HG02852 (cell line): ENCODE data around the gene GDF15.
"Not testable (repeated sequence)": the region's sequence is repeated elsewhere in the genome, so short reads cannot be mapped to it uniquely, and the experiment has no call there.

Experiments used
- ATAC-seq: cut with Tn5 transposase; IDR thresholded peaks from one replicate; pipeline ENCODE4 v1.9.1; 2021; ENCODE audit warnings: mild to moderate bottlenecking, moderate library complexity; ENCODE audit not compliant: unreplicated experiment

Gene GDF15

DNA sequence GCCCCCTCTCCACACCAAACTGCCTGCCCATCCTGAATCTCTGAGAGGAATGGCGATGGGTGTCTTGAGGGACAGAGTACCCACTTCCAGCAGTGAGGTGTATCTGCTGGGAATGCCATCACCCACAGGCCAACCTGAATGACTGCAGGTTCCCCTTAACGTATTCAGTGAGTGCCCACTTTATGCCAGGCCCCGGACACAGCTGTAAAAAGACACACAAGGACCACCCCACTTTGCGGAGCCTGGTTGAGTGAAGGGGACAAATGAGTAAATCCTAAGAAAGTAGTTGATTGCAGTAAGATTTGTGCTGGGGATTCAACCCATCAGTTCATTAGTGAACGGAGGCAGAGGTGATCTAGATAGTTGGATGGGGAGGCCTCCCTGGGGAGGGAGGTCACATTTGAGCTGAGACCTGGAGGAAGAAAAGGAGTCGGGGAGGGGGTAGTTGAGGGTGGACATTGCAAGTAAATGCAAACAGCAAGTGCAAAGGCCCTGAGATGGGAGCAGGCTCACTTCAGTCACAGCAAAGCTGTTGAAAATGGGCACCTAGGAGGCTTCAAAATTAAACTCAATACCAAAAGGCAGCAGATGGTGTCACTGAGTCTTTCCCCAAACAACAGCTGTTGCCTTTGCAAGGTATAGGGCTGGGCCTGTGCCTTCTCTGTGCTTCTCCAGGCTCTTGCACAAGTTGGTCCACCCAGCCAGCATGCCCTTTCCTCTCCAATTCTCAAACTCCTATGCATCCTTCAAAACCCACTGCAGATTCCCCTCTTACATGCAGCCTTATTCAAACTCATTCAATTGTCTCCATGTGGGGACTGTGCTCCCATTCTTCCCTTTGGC is 4.3 kb downstream of the GDF15 start:
- no peak for ATAC-seq

- no peak for ATAC-seq
Measured at GRCh38 chr19:18391509-18392075, 5.6 kb downstream of the GDF15 start.

- ATAC-seq = no peak
Measured at GRCh38 chr19:18392417-18392816, 6.5 kb downstream of the GDF15 start.

DNA sequence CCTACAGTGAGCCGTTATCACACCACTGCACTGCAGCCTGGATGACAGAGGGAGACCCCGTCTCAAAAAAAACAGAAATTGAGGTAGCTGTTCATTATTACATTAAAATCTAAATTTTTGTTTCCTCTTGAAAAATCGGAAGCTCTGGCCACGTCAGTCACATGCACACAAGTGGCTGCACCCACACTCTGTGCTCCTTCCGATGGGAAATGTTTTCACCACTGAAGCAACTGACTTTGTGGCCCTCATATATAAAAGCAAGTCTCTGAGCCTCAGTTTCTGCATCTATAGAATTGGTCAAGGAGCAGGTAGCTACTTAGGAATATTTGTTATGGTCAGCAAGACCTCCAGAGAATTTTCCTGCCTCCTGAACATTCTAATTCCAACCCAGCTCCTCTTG is 7.0 kb downstream of the GDF15 start:
- ATAC-seq = no peak

- ATAC-seq = no peak
Measured at GRCh38 chr19:18393836-18394235, 7.9 kb downstream of the GDF15 start.

GRCh38 chr19:18396471-18397241 is 10.7 kb downstream of the GDF15 start:
- ATAC-seq = no peak

- ATAC-seq = no peak
Measured at GRCh38 chr19:18397242-18398202, 11.6 kb downstream of the GDF15 start, which contains the start of gene LRRC25. Gene LRRC25, minus strand, starts transcription at chr19:18397622. Its CDS starts 659 bp downstream, at chr19:18396963.

- no peak for ATAC-seq
Measured at GRCh38 chr19:18399008-18399407, 13.1 kb downstream of the GDF15 start.

GRCh38 chr19:18401580-18402112 is 15.7 kb downstream of the GDF15 start:
- ATAC-seq = no peak

DNA sequence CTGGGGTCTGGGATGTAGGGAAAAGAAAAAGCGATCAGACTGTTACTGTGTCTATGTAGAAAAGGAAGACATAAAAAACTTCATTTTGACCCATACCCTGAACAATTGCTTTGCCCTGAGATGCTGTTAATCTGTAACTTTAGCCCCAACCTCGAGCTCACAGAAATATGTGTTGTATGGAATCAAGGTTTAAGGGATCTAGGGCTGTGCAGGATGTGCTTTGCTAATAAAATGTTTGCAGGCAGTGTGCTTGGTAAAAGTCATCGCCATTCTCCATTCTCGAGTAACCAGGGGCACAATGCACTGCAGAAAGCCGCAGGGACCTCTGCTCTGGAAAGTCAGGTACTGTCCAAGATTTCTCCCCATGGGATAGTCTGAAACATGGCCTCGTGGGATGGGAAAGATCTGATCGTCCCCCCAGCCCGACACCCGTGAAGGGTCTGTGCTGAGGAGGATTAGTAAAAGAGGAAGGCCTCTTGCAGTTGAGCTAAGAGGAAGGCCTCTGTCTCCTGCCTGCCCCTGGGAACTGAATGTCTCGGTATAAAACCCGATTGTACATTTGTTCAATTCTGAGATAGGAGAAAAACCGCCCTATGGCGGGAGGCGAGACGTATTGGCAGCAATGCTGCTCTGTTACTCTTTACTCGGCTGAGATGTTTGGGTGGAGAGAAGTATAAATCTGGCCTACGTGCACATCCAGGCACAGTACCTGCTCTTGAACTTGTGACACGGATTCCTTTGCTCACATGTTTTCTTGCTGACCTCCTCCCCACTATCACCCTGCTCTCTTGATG is 16.7 kb downstream of the GDF15 start:
- ATAC-seq = not testable (repeated sequence)

- ATAC-seq = not testable (repeated sequence)
Measured at GRCh38 chr19:18405754-18406153, 19.8 kb downstream of the GDF15 start.

GRCh38 chr19:18406749-18407148 is 20.8 kb downstream of the GDF15 start:
- ATAC-seq = no peak

DNA sequence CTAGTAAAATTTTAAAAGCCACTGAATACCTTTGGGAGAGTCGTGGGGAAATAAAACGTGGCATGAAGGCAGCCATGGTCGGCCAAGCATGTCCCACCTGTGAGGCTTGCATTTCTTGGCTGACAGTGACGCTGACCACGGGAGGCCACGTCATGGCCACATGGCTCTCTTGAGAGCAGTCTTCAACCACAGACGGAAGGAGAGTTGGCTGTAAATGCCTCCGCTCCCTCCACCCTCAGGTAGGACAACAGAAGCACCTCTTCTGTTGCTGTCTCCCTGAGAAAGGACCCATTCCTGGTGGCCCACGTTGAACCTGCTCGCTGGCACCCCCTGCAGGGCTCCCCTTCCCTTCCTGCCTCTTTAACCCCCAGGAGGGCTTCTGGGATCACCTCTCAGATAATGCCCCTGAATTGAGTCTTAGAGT is 22.1 kb downstream of the GDF15 start:
- ATAC-seq = no peak

GRCh38 chr19:18412610-18413239 is 26.8 kb downstream of the GDF15 start:
- ATAC-seq = no peak

- ATAC-seq = no peak
Measured at GRCh38 chr19:18414504-18415177, 28.7 kb downstream of the GDF15 start.

- ATAC-seq = no peak
Measured at GRCh38 chr19:18415178-18415867, 29.4 kb downstream of the GDF15 start.

DNA sequence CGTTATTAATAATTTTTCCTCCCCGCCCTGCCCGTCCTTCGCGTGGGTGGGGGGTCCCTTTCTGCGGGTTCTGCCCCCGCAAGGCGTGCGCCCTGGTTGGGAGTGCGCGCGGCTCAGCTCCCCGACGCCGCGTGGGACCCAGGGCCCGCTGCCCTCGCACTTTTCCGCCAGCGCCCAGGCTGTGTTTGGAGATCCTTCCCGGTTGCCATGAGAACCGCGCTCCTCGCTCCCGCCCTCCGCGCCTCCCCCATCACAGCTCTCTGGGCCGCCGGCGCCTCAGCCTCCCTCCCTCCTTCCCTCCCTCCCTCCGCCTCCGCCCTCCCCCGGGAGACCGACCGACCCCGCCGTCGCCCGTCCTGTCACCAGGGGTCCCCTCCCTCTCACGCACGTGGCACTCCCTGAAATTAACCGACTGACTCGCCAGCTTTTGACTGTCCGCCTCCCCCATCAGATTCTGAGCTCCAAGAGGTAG is 30.9 kb downstream of the GDF15 start:
- no peak for ATAC-seq
